ENCODE data around the gene ARL5C. TPM values are rescaled to one million over a fixed set of nuclear protein-coding genes. Genes with fewer than 3 reads are reported as not detected.

The ARL5C gene
- total RNA-seq, 1 experiment from 2014 or later: not detected

DNA sequence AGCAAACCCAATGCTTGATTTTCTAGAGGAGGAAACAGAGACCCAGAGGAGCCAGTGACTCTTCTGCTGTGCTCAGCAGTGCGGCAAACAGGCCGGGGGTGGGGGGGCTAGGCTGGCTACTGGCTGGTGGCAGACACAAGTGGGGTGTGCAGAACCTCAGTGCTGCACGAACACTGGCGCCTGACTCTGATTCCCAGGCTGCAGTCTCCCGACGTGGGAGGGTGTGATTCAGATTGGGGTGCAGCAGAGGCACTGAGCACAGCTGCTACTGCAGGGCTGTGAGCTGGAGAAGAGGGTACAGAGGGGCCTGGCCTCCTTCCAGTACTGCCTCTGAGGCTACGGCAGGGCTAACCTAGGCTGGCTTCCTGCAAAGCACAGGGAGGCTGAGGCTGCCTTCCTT, 42.2 kb upstream of the ARL5C start:
- Mint-ChIP-seq H3K4me3 (no peak overlapping the region), H3K4me1 (peaks cover 42% of the 10 kb centered on the region), H3K27ac (no peak overlapping the region), H3K27me3 (ENCODE audit: low read depth) (peaks cover 7% of the 10 kb centered on the region), H3K36me3 (peaks cover 20% of the 10 kb centered on the region), H3K9me3 (no peaks in the 10 kb centered on the region)
- no peak for TF ChIP-seq CREB1 (CRISPR knock-in tag; IDR thresholded peaks at IDR 0.05)
- TF ChIP-seq, protein P1, sequence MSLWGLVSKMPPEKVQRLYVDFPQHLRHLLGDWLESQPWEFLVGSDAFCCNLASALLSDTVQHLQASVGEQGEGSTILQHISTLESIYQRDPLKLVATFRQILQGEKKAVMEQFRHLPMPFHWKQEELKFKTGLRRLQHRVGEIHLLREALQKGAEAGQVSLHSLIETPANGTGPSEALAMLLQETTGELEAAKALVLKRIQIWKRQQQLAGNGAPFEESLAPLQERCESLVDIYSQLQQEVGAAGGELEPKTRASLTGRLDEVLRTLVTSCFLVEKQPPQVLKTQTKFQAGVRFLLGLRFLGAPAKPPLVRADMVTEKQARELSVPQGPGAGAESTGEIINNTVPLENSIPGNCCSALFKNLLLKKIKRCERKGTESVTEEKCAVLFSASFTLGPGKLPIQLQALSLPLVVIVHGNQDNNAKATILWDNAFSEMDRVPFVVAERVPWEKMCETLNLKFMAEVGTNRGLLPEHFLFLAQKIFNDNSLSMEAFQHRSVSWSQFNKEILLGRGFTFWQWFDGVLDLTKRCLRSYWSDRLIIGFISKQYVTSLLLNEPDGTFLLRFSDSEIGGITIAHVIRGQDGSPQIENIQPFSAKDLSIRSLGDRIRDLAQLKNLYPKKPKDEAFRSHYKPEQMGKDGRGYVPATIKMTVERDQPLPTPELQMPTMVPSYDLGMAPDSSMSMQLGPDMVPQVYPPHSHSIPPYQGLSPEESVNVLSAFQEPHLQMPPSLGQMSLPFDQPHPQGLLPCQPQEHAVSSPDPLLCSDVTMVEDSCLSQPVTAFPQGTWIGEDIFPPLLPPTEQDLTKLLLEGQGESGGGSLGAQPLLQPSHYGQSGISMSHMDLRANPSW (CRISPR knock-in tag; conservative IDR thresholded peaks at IDR 0.05; ENCODE audit: low read depth): no peak
- TF ChIP-seq NR3C1 (CRISPR knock-in tag; conservative IDR thresholded peaks at IDR 0.05; ENCODE audit: low read depth): no peak
- no peak for TF ChIP-seq E2F4 (CRISPR knock-in tag; IDR thresholded peaks at IDR 0.05; ENCODE audit: borderline replicate concordance, low read depth)
- TF ChIP-seq JUN (CRISPR knock-in tag; IDR thresholded peaks at IDR 0.05): no peak
- no peak for TF ChIP-seq SMAD3 (CRISPR knock-in tag; IDR thresholded peaks at IDR 0.05; ENCODE audit: borderline replicate concordance)
- no peak for TF ChIP-seq JAZF1 (CRISPR knock-in tag; IDR thresholded peaks at IDR 0.05)
- TF ChIP-seq, protein P2, sequence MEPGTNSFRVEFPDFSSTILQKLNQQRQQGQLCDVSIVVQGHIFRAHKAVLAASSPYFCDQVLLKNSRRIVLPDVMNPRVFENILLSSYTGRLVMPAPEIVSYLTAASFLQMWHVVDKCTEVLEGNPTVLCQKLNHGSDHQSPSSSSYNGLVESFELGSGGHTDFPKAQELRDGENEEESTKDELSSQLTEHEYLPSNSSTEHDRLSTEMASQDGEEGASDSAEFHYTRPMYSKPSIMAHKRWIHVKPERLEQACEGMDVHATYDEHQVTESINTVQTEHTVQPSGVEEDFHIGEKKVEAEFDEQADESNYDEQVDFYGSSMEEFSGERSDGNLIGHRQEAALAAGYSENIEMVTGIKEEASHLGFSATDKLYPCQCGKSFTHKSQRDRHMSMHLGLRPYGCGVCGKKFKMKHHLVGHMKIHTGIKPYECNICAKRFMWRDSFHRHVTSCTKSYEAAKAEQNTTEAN (CRISPR knock-in tag; IDR thresholded peaks at IDR 0.05): no peak
- ChIA-PET POLR2A (interaction anchor here (1.5 kb wide), 1 partner anchor 37 kb away, joined by 5 read pairs; no protein-coding TSS in a partner anchor), CTCF (interaction anchor here (1.0 to 15.9 kb wide), 10 partner anchors 11 to 45 kb away, joined by 3 to 626 read pairs (median 20); partner anchors contain the start of genes CACNB1 and STAC2)
- DNase-seq (ENCODE audit: low spot score) (no peak), ATAC-seq (no peak)

- ATAC-seq: no peak
- TF ChIP-seq ZNF532 (CRISPR knock-in tag; IDR thresholded peaks at IDR 0.05; ENCODE audit: borderline replicate concordance) (peak; percentile 40; the same call in 1 of the 2 replicates), PREB (CRISPR knock-in tag; IDR thresholded peaks at IDR 0.05; ENCODE audit: borderline replicate concordance) (no peak), GTF2I (CRISPR knock-in tag; conservative IDR thresholded peaks at IDR 0.05) (no peak), ZNF416 (CRISPR knock-in tag; IDR thresholded peaks at IDR 0.05) (peak; percentile 88), ZMAT4 (CRISPR knock-in tag; IDR thresholded peaks at IDR 0.05) (no peak), EMX1 (CRISPR knock-in tag; IDR thresholded peaks at IDR 0.05) (peak; percentile 74)
- TF ChIP-seq, protein P3, sequence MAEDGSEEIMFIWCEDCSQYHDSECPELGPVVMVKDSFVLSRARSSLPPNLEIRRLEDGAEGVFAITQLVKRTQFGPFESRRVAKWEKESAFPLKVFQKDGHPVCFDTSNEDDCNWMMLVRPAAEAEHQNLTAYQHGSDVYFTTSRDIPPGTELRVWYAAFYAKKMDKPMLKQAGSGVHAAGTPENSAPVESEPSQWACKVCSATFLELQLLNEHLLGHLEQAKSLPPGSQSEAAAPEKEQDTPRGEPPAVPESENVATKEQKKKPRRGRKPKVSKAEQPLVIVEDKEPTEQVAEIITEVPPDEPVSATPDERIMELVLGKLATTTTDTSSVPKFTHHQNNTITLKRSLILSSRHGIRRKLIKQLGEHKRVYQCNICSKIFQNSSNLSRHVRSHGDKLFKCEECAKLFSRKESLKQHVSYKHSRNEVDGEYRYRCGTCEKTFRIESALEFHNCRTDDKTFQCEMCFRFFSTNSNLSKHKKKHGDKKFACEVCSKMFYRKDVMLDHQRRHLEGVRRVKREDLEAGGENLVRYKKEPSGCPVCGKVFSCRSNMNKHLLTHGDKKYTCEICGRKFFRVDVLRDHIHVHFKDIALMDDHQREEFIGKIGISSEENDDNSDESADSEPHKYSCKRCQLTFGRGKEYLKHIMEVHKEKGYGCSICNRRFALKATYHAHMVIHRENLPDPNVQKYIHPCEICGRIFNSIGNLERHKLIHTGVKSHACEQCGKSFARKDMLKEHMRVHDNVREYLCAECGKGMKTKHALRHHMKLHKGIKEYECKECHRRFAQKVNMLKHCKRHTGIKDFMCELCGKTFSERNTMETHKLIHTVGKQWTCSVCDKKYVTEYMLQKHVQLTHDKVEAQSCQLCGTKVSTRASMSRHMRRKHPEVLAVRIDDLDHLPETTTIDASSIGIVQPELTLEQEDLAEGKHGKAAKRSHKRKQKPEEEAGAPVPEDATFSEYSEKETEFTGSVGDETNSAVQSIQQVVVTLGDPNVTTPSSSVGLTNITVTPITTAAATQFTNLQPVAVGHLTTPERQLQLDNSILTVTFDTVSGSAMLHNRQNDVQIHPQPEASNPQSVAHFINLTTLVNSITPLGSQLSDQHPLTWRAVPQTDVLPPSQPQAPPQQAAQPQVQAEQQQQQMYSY (CRISPR knock-in tag; IDR thresholded peaks at IDR 0.05): no peak
- TF ChIP-seq, protein P4, sequence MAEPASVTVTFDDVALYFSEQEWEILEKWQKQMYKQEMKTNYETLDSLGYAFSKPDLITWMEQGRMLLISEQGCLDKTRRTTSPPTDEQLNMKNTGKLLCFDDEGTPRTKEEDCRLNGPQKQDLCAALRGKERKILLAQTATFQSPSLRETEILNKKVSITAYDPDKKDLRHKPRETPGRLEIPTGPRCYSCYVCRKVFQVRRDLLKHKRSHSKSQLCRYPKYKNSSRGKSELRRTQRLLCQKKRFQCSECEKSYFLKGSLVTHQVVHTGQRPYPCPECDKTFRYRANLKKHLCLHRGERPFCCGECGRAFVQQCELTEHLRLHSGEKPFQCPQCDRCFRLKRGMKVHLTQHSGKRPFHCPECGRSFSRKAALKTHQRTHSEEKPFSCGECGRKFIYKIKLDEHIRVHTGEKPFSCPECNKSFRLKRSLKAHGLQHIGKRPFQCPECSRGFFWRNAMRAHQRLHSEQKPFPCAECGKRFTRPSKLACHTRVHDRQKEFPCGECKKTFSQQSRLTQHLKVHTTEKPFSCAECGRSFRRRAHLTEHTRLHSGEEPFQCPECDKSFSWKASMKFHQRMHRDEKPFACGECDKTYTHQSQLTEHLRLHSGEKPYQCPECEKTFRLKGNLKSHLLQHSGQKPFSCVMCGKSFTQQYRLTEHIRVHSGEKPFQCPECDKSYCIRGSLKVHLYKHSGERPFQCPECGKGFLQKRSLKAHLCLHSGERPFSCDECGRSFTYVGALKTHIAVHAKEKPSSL (CRISPR knock-in tag; conservative IDR thresholded peaks at IDR 0.05): peak; percentile 78
These were observed 39.2 kb upstream of the ARL5C start for GRCh38 chr17:39205112-39205526.

More at GRCh38 chr17:39205112-39205526, 39.2 kb upstream of the ARL5C start:
- peaks cover 2% of the 10 kb centered on the region for H3K27me3 Mint-ChIP-seq (ENCODE audit: low read depth)
- peak overlapping the region; percentile 33; the same call in 1 of the 2 replicates for H3K27ac Mint-ChIP-seq
- H3K36me3 Mint-ChIP-seq: peaks cover 48% of the 10 kb centered on the region
- no peak for DNase-seq (ENCODE audit: low spot score)
- peaks cover 43% of the 10 kb centered on the region for H3K4me1 Mint-ChIP-seq
- ChIA-PET CTCF (interaction anchor here (0.7 to 15.9 kb wide), 13 partner anchors 9 to 1266 kb away, joined by 3 to 626 read pairs (median 4); partner anchors contain the start of genes CACNB1 and STAC2), POLR2A (interaction anchor here (0.6 to 1.2 kb wide), 3 partner anchors 21 to 261 kb away, joined by 3 to 5 read pairs (median 3); partner anchors contain the start of gene STAC2)
- no peak overlapping the region for H3K4me3 Mint-ChIP-seq
- H3K9me3 Mint-ChIP-seq: no peaks in the 10 kb centered on the region

Data from WTC11 (cell line).